HG02981 (cell line): ENCODE data around the gene ARHGAP20.

ENCODE experiments used
- ATAC-seq: cut with Tn5 transposase; IDR thresholded peaks from one replicate; pipeline ENCODE4 v1.9.1; 2021; ENCODE audit warnings: mild to moderate bottlenecking, moderate library complexity; ENCODE audit not compliant: unreplicated experiment

Gene ARHGAP20

DNA sequence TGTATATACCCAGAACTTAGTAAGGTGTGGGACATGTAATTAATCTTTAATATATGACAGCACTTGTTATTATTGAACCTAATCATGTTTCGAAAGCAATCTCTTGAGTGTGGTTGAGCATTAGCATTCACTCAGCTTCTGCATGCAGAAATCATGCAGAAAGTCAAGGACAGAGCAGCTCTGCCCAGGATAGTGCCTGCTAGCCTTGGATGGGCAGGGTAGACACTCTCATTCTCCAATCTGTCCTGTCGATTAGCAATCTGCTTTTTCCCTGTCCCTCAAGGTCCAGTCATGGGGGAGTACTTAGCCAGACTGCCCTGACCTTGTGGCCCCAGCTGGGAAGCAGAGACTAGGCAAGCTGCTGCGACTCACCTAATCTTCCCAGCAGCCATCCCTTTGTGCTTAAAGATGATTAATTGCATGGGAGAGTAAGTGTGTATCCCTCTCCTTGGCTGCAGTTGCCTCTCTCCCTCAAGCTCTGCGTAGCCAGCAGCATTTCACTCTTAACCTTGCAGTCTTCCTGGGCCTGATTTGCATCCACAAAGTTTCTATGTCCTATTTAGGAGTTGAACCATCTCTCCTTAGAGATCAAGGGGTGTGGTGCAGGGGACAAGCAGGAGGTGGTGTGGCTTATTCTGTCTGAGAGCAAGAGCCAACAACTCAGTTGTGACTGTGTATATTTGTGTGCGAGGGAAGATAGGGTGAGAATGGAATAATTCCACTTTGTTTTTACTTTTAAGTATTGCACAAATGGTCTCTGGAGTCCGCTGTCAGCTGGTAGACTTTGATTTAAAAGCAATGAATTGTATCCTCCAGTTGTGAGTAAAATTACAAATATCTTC is 181.1 kb downstream of the ARHGAP20 start:
- no peak for ATAC-seq

DNA sequence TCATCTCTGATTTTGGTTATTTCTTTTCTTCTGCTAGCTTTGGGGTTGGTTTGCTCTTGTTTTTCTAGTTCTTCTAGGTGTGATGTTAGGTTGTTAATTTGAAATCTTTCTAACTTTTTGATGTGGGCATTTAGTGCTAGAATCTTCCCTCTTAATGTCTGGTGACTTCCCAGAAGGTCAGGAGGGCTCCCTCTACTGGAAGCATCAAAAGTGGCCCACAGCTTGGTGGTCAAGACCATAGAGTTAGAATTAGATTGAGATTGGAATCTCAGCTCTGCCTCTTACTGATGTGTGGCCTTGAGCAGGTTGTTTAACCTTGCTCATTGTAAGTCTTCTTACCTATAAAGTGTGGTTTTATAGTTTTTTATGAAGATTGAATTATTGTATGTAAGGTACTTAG is 183.2 kb downstream of the ARHGAP20 start:
- ATAC-seq = no peak

DNA sequence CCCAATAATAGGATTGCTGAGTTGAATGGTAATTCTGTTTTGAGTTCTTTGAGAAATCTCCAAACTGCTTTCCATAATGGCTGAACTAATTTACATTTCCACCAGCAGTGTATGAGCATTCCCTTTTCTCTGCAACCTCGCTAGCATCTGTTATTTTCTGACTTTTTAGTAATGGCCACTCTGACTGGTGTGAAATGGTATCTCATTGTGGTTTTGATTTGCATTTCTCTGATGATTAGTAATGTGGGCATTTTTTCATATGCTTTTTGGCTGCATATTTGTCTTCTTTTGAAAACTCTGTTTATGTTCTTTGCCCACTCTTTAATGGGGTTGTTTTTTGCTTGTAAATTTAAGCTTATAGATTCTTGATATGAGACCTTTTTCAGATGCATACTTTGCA is 185.1 kb downstream of the ARHGAP20 start:
- ATAC-seq = no peak
